Tibial artery (tissue), 4 donors: ENCODE data around the gene CA10.

Source experiments
- DNase-seq, 2 donors: peaks; one replicate each; pipeline ENCODE4 v3.0.0-alpha.2; 2019
- H3K27ac ChIP-seq, 2 donors: fragments of 200-600 bp; sonication (generic) in 1 of 2; 1 replicate in 1 of 2; 2 replicates in 1 of 2; pipeline ENCODE4 v1.5.1; 2018 to 2019; ENCODE audit warnings: mild to moderate bottlenecking in 1 of 2
- H3K27me3 ChIP-seq, 2 donors: fragments of 200-600 bp; sonication (generic) in 1 of 2; one replicate each; pipeline versions ENCODE4 v1.5.1 to v1.6.0; 2016 to 2019
- H3K36me3 ChIP-seq, 3 donors: fragments of 200-600 bp; sonication (generic) in 2 of 3; one replicate each; pipeline ENCODE4 v1.5.1; 2016 to 2019; ENCODE audit warnings: mild to moderate bottlenecking in 2 of 3
- H3K4me1 ChIP-seq, 4 donors: fragments of 200-600 bp; sonication (generic) in 2 of 4; 1 replicate in 3 of 4; 2 replicates in 1 of 4; pipeline ENCODE4 v1.5.1; 2016 to 2019
- H3K4me3 ChIP-seq, 2 donors: fragments of 200-600 bp; sonication (generic) in 1 of 2; 1 replicate in 1 of 2; 2 replicates in 1 of 2; pipeline ENCODE4 v1.5.1; 2018 to 2019; ENCODE audit warnings: mild to moderate bottlenecking in 2 of 2
- H3K9me3 ChIP-seq, 3 donors: fragments of 200-600 bp; sonication (generic) in 1 of 3; one replicate each; pipeline ENCODE4 v1.5.1; 2016 to 2019
- CTCF ChIP-seq, 2 experiments: fragments of 200-600 bp in 1 of 2; fragments of 450-650 bp in 1 of 2; IDR thresholded peaks; one replicate each; pipeline ENCODE4 v1.5.1; 2017 to 2019; ENCODE audit warnings: antibody characterized with exemption in 2 of 2, mild to moderate bottlenecking in 1 of 2, moderate library complexity in 1 of 2
- intact Hi-C: fragments of 100-400 bp; cut with DNase I; formaldehyde crosslinking; loops from one replicate; pipeline ENCODE4 v1.15.0; 2023; ENCODE audit warnings: low total_unique reads

Gene CA10

DNA sequence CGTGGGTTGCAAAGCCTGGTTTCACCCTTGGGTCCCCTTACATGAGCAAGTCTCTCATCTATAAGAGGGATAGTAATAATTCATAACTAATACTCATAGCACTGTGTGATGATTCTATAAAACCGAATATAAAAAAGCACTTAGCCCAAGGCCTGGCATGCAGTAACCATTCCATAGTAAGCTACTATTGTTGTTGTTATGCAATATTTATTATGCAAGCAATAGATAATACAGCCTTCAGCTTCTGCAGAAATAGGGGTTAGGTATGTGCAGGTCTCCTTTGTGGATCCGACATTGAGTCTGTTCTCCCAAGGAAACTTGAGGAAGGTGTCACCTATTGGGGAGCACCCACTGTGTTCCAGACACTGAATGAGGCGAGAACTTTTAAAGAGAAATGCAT, 497.1 kb downstream of the CA10 start:
- DNase-seq = no peak
- intact Hi-C loops = no loop called here
- no peak for TF ChIP-seq CTCF (IDR thresholded peaks at IDR 0.05)
- H3K27me3 ChIP-seq = peaks cover 0 to 4% of the 10 kb centered on the region in 2 donors
- H3K4me3 ChIP-seq = no peak overlapping the region
- no peak overlapping the region for H3K27ac ChIP-seq
- no peaks in the 10 kb centered on the region for H3K36me3 ChIP-seq
- H3K4me1 ChIP-seq = no peaks in the 10 kb centered on the region
- H3K9me3 ChIP-seq = no peaks in the 10 kb centered on the region

GRCh38 chr17:51660266-51660665, 498.2 kb downstream of the CA10 start:
- no peaks in the 10 kb centered on the region for H3K9me3 ChIP-seq
- no peak for TF ChIP-seq CTCF (IDR thresholded peaks at IDR 0.05)
- peaks cover 0 to 7% of the 10 kb centered on the region in 2 donors for H3K27me3 ChIP-seq
- intact Hi-C loops = no loop called here
- H3K4me3 ChIP-seq = no peak overlapping the region
- DNase-seq = no peak
- H3K36me3 ChIP-seq = no peaks in the 10 kb centered on the region
- H3K4me1 ChIP-seq = no peaks in the 10 kb centered on the region
- H3K27ac ChIP-seq = no peak overlapping the region

- Histone ChIP-seq H3K9me3 (no peaks in the 10 kb centered on the region), H3K36me3 (no peaks in the 10 kb centered on the region), H3K4me1 (no peaks in the 10 kb centered on the region), H3K27me3 (peaks cover 0 to 10% of the 10 kb centered on the region in 2 donors), H3K27ac (no peak overlapping the region), H3K4me3 (no peak overlapping the region)
- no peak for DNase-seq
- TF ChIP-seq CTCF (IDR thresholded peaks at IDR 0.05) = no peak
- intact Hi-C loops = no loop called here
These were observed 501.3 kb downstream of the CA10 start for GRCh38 chr17:51657224-51657623.

DNA sequence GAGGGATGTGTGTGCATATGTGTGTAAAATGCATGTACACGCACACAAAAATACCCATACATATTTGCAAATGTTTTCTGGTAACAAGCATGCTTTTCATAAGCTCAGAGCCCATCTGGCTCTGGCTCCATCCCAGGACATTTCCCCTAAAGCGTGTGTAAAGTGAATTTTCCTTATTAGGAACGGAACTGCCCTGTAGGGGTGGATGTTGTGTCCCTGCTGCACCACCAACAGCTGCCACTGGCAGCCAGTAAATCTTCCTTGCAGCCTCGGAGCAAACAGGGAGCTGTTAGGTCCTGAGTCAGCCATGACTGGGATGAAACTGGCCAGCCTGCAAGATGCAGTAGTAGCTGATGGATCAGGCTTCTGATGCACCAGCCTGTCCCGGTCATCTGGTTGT, 504.6 kb downstream of the CA10 start:
- Histone ChIP-seq H3K27me3 (peaks cover 0 to 10% of the 10 kb centered on the region in 2 donors), H3K4me3 (no peak overlapping the region), H3K4me1 (no peaks in the 10 kb centered on the region), H3K9me3 (no peaks in the 10 kb centered on the region), H3K27ac (no peak overlapping the region), H3K36me3 (no peaks in the 10 kb centered on the region)
- intact Hi-C loops = no loop called here
- TF ChIP-seq CTCF (IDR thresholded peaks at IDR 0.05) = no peak
- DNase-seq = no peak

DNA sequence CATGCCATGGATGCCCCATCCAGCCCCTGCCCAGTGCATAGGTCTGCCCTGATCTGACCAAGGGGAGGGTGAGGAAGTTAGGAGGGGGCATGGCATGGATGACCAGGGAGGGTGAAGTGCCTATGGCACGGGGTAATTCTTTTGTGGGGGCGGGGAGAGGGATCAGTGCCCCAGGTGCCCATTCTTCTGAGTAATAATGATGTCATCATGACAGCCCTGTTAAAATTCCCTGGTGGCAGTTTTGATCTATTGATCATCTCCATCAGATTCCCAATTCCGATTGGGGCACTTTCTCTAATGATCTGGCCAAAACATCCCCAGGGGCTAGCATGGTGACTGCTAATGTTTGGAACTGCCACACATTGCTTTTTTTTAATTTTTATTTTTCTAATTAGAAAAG, 506.0 kb downstream of the CA10 start:
- H3K9me3 ChIP-seq = no peaks in the 10 kb centered on the region
- no peak for DNase-seq

More for the DNA sequence above, 506.0 kb downstream of the CA10 start:
- Histone ChIP-seq H3K4me3 (no peak overlapping the region), H3K27me3 (peaks cover 0 to 10% of the 10 kb centered on the region in 2 donors), H3K27ac (no peak overlapping the region), H3K36me3 (no peaks in the 10 kb centered on the region), H3K4me1 (no peaks in the 10 kb centered on the region)
- intact Hi-C loops = no loop called here
- TF ChIP-seq CTCF (IDR thresholded peaks at IDR 0.05) = no peak
